HG03442 (cell line): Measurements from ENCODE around the gene NUP188.

Experiments used
- ATAC-seq: cut with Tn5 transposase; IDR thresholded peaks from one replicate; pipeline ENCODE4 v1.9.1; 2021; ENCODE audit warnings: mild to moderate bottlenecking, moderate library complexity; ENCODE audit not compliant: unreplicated experiment

Gene NUP188

GRCh38 chr9:128913048-128913900 is 34.2 kb upstream of the NUP188 start:
- ATAC-seq: no peak

DNA sequence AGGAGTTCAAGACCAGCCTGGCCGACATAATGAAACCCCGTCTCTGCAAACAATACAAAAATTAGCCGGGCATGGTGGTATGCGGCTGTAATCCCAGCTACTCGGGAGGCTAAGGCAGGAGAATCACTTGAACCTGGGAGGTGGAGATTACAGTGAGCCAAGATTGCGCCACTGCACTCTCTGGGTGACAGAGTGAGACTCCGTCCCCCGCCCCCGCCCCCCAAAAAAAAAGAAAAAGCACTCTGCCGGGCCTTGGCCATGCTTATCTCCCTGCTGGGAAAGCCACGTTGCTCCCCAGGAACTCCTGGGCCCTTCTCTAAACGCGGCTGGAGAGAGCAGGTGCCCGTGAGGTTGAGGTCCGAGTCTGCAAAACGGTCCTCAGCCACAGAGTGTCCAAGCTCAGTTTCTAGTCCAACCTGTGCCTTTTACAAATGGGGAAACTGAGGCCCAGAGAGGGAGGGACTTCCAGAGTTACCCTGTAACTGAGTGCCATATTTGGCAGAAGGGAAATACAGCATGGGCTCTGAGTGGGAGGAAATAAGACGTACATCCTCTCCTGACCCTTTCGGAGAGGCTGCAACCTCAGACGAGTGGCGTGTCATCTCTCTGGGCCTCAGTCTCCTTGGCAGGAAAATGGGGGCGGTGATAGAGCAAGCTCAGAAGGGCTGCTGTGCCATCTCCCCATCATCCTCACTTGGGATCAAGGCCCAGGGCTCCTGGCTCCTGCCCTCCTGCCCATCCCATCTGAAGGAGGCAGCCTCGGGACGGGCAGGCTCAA is 33.3 kb upstream of the NUP188 start:
- no peak for ATAC-seq

- no peak for ATAC-seq
Measured at GRCh38 chr9:128916204-128916603, 31.3 kb upstream of the NUP188 start.

DNA sequence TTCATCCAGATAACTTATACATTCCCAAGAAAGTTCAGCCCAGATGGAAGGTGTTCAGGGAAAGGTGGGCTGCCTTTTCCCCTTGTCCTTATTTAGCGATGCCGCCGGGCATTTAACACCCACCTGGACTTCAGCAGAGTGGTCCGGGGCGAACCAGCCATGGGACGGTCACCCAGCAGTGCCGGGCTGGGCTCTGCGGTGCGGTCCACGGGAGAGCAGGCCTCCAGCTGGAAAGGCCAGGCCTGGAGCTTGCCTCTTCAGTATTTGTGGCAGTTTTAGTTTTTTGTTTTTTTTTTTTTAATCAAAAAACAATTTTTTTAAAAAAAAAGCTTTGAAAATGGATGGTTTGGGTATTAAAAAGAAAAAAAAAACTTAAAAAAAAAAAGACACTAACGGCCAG is 30.8 kb upstream of the NUP188 start:
- no peak for ATAC-seq

- no peak for ATAC-seq
Measured at GRCh38 chr9:128917151-128917849, 30.2 kb upstream of the NUP188 start.

- no peak for ATAC-seq
Measured at GRCh38 chr9:128918921-128919320, 28.6 kb upstream of the NUP188 start.

GRCh38 chr9:128919402-128920089 is 28.0 kb upstream of the NUP188 start:
- no peak for ATAC-seq

GRCh38 chr9:128920381-128921058 is 27.0 kb upstream of the NUP188 start, which contains the start of gene PHYHD1:
TSS of gene PHYHD1 (plus strand) at chr9:128920982. CDS start at chr9:128922324, 1,342 bp downstream.
- ATAC-seq: no peak

DNA sequence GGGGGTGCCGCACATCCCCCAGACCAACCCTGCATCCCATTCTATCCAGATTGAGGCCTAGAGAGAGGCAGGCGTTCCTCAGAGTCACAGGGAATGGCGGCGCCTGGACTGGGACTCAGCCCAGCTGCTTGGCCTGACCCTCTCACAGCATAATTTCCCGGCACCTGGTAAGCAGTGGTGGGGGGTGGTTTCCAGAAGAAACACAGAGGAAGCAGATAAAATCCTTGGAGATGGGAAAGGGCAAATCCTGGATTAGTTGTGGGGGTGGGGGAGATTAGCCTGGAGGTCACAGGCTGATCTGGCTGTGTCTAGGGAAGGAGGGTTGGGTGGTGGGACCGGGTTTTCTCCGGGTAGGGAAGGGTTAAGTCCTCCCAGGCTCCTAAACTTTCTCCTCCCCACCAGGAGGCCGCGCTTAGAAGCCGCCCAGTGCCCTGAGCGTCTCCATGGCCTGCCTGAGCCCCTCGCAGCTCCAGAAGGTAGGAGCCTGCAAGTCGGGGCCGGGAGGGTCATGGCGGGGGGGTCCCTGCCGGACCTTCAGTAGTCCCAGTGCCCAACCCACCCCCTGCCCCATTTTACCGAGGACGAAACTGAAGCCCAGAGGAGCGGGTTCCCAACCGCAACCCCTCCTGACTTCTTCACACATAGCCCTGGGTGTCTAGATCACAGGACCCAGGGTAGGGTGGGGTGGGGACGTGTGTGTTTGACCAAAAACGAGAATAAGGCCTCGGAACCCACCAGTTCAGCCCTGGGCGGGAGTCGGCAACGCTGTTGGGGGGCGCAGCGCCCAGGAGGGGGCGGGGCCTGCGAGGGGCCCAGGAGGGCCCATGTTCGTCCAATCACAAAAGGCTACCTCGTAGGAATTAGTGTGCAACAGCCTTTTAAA is 25.4 kb upstream of the NUP188 start:
- no peak for ATAC-seq

GRCh38 chr9:128923493-128923883 is 24.0 kb upstream of the NUP188 start:
- no peak for ATAC-seq

DNA sequence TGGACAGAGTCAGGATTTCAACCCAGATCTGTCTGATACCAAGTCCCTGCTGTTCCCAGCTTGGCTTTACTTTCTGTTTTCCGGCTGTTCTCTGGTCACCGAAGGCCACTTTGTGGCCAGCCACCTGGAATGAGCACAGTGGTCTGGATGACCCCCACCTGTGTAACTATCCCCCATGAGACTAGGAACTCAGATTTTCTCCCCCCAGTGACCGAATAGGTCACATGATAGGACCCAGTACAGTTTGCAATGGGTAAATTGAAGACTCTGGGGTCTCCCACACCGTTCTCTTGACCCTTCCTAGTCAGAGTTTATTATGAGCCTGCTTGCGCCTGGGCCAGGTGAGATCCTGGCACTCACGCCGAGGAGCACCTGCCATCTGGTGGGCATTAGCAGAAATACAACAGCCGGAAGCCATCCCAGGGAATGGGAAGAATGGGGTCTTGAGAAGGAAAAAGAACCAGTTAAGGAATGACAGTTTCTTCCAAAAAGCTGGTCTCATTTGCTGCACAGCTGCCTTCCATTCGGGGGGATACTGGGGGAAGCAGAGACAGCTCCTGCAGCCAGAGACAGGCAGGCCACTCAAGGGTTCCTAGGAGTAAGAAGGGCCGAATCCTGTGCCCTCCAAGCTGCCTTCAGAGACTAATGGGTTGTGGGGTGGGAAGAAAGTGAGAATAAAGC is 19.6 kb upstream of the NUP188 start:
- no peak for ATAC-seq

DNA sequence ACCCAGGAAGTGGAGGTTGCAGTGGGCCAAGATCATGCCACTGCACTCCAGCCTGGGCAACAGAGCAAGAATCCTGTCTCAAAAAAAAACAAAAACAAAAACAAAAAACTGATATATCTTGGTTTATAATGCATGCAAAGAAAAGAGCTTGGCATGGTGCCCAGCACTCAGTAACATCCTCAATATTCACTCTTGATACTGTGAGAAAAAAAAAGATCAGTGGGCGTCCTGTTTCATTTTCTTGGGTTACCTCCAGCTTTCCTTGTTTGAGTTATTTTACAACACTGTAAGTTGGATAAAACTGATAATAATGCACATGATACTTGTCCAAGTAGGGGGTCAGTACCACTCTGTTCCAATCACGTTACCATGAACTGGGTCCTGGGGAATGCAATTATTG is 18.9 kb upstream of the NUP188 start:
- no peak for ATAC-seq

- ATAC-seq: no peak
Measured at GRCh38 chr9:128929560-128929959, 17.9 kb upstream of the NUP188 start.

DNA sequence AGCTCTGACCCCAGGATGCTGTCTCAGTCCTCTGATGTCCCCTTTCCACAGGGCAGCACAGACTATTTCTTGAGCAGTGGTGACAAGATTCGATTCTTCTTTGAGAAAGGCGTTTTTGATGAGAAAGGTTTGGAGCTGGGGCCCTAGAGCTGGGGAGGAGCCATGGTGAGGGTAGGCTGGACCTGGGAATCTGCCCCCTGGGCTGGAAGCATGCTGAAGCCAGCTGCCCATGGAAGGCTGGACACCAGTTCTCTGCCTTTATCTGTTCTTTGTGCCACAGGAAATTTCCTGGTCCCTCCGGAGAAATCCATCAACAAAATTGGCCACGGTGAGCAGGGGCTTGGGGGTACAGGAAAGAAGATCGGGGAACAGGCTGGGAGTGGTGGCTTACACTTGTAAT is 13.8 kb upstream of the NUP188 start:
- no peak for ATAC-seq

DNA sequence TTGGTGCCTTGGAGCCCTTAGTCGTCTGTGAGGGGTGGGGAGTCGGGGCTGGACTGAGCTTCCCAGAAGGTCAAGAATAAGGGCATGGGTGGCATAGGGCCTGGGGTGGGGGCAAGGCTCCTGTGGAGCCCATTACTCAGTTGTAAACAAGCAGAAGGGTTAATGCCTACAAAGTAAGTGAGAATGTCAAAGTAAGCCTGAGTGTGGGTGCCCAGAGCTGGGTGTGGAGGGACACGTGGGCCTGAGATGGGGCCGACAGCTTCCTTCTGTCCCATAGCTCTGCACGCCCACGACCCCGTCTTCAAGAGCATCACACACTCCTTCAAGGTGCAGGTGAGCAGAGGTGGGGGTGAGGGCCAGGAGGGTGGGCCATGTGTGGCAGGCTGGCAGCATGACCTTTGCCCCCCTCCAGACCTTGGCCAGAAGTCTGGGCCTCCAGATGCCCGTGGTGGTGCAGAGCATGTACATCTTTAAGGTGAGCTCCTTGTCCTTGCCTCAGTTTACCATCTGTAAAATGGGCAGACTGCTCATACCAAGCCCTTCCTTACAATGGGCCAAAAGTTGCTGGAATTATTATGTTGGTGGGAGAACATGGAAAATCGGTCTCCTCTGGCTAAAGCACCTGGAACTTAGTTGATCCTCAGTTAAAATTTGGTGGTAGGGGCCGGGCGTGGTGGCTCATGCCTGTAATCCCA is 11.2 kb upstream of the NUP188 start:
- ATAC-seq: no peak

DNA sequence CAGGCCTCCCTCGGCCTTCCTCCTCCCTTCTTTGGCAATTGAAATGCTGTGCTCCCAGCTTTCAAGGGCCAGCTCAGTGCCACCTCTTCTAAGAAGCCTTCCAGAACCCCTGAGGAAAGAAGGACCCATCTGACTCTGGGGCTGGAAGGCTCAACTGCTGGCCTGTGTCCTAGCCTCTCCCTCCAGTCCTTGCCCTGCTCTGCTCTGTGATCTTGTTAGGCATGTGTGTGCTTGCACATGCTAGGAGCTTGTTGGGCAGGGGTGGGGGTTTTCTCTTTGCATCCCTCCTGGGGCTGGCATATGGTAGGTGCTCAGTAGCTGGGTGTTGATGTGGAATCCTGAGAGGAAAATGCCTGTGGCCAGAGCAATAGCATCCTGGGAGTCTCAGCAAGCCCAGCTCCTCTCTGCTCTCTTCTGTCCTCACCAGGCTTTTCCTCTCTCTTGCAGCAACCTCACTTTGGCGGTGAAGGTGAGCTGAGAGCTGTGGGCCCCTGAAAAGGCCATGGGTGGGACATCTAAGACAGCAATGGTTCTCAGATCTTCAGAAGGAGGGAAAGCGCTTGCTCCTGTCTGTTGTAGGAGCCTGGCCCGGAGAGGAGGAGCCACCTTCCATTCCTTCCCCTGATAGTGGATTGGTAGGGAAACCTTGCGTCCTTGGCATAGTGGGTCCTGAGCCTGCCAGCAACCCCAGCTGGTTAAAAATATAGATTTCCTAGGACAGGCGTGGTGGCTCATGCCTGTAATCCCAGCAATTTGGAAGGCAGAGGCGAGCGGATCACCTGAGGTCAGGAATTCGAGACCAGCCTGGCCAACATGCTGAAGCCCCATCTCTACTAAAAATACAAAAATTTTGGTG is 10.0 kb upstream of the NUP188 start:
- no peak for ATAC-seq

DNA sequence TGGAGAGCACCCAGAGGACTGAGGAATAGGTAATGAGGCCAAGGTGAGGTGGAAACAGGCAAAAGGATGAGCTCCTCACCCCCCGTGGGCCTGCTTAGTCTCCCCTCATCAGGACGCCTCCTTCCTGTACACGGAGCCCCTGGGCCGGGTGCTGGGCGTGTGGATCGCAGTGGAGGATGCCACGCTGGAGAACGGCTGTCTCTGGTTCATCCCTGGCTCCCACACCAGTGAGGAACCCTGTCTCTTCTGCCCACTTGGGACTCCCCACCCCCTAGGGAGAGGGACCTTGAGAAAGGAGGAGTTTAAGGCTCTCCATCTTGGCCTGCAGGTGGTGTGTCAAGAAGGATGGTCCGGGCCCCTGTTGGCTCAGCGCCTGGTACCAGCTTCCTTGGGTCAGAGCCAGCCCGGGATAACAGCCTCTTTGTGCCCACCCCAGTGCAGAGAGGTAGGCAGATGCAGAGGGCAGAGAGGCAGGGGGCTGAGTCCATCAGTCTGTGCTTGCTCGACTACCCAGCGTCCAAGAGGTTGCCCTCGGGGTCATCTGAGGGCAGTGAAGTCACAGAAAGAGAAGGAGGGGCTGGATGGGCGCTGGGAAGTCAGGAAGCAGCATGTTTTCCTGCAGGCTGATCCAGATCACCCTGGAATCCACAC is 7.1 kb upstream of the NUP188 start:
- ATAC-seq: no peak
